Esophagus muscularis mucosa (tissue), 4 donors: ENCODE measurements around the gene TMEM141. TPM values are rescaled to one million over a fixed set of nuclear protein-coding genes. Genes with fewer than 3 reads are reported as not detected.

Experiments
- DNase-seq: peaks from one replicate; pipeline ENCODE4 v3.0.0-alpha.2; 2017; ENCODE audit errors: extremely low spot score
- H3K27ac ChIP-seq, 4 donors: fragments of 200-600 bp; sonication (generic); replicated peaks in 1 of 4; 1 replicate in 3 of 4; 2 replicates in 1 of 4; pipeline ENCODE4 v1.5.1; 2016 to 2019; ENCODE audit warnings: mild to moderate bottlenecking in 1 of 4
- H3K27me3 ChIP-seq, 4 donors: fragments of 200-600 bp; sonication (generic); one replicate each; pipeline versions ENCODE4 v1.5.1 to v1.6.0; 2016 to 2019
- H3K36me3 ChIP-seq, 4 donors: fragments of 200-600 bp; sonication (generic); one replicate each; pipeline ENCODE4 v1.5.1; 2016 to 2019
- H3K4me1 ChIP-seq, 4 donors: fragments of 200-600 bp; sonication (generic); one replicate each; pipeline ENCODE4 v1.5.1; 2016 to 2019
- H3K4me3 ChIP-seq, 4 donors: fragments of 200-600 bp; sonication (generic); 1 replicate in 2 of 4; 2 replicates in 2 of 4; pipeline ENCODE4 v1.5.1; 2016 to 2019; ENCODE audit warnings: mild to moderate bottlenecking in 4 of 4, moderate library complexity in 1 of 4
- H3K9me3 ChIP-seq, 4 donors: fragments of 200-600 bp; sonication (generic); 1 replicate in 3 of 4; 2 replicates in 1 of 4; pipeline ENCODE4 v1.5.1; 2016 to 2019
- CTCF ChIP-seq, 3 experiments: fragments of 200-600 bp in 2 of 3; fragments of 450-650 bp in 1 of 3; sonication (generic) in 2 of 3; IDR thresholded peaks; one replicate each; pipeline ENCODE4 v1.5.1; 2017 to 2019; ENCODE audit warnings: antibody characterized with exemption in 3 of 3, mild to moderate bottlenecking in 2 of 3, moderate library complexity in 1 of 3
- EP300 ChIP-seq: sonication (generic); formaldehyde crosslinking; IDR thresholded peaks from one replicate; pipeline ENCODE4 v1.6.1; 2017; ENCODE audit warnings: antibody characterized with exemption
- POLR2A ChIP-seq: fragments of 450-650 bp; IDR thresholded peaks from one replicate; pipeline ENCODE4 v1.6.1; 2017; ENCODE audit warnings: antibody characterized with exemption, moderate library complexity, mild to moderate bottlenecking, low read depth
- POLR2AphosphoS5 ChIP-seq, 2 donors: sonication (generic); formaldehyde crosslinking; IDR thresholded peaks; one replicate each; pipeline ENCODE4 v1.6.1; 2017; ENCODE audit warnings: antibody characterized with exemption in 2 of 2
- WGBS: methylation state at CpG from one replicate; pipeline ENCODE4 v1.1.5; 2018; 5-methylcytosine and 5-hydroxymethylcytosine counted together
- intact Hi-C: fragments of 100-400 bp; cut with DNase I; formaldehyde crosslinking; loops from one replicate; pipeline ENCODE4 v1.15.1; 2023
- total RNA-seq, 4 donors: library from RNA; depleted of rRNA; stranded (reverse); fragments of >200 nt; gene quantifications; one replicate each; pipeline versions ENCODE4 v1.1.0 to v1.2.1, GENCODE V29; 2016

TMEM141 gene
- total RNA-seq, 4 donors from 2014 or later: 27.9 to 48.7 (median 31.5) TPM

GRCh38 chr9:136826703-136827582 is 35.8 kb downstream of the TMEM141 start:
- no peaks in the 10 kb centered on the region for H3K9me3 ChIP-seq
- H3K4me3 ChIP-seq: no peak overlapping the region

GRCh38 chr9:136827794-136828473 is 36.8 kb downstream of the TMEM141 start:
- intact Hi-C loops: no loop called here
- WGBS: 91% methylated on average over 14 of the region's 14 CpGs
- H3K27ac ChIP-seq: no peak overlapping the region
- H3K4me1 ChIP-seq: no peaks in the 10 kb centered on the region
- no peak overlapping the region for H3K4me3 ChIP-seq
- no peaks in the 10 kb centered on the region for H3K9me3 ChIP-seq
- TF ChIP-seq POLR2AphosphoS5 (IDR thresholded peaks at IDR 0.05) (no peak), CTCF (IDR thresholded peaks at IDR 0.05) (no peak), POLR2A (no peak), EP300 (no peak)
- no peaks in the 10 kb centered on the region for H3K27me3 ChIP-seq
- H3K36me3 ChIP-seq: peaks cover 68 to 98% (median 97%) of the 10 kb centered on the region in 4 donors
- DNase-seq: no peak

More at GRCh38 chr9:136826703-136827582, 35.8 kb downstream of the TMEM141 start:
- intact Hi-C loops: no loop called here
- Histone ChIP-seq H3K4me1 (peaks cover 0 to 4% (median 4%) of the 10 kb centered on the region in 4 donors), H3K27ac (no peak overlapping the region), H3K27me3 (no peaks in the 10 kb centered on the region), H3K36me3 (peaks cover 58 to 89% (median 87%) of the 10 kb centered on the region in 4 donors)
- TF ChIP-seq POLR2AphosphoS5 (IDR thresholded peaks at IDR 0.05): no peak
- TF ChIP-seq CTCF (IDR thresholded peaks at IDR 0.05): no peak
- TF ChIP-seq POLR2A: no peak
- no peak for TF ChIP-seq EP300
- DNase-seq: no peak
- 87% methylated on average over 11 of the region's 24 CpGs for WGBS

GRCh38 chr9:136828474-136829140 is 37.5 kb downstream of the TMEM141 start:
- intact Hi-C loops: no loop called here
- 96% methylated on average over 14 of the region's 31 CpGs for WGBS
- H3K36me3 ChIP-seq: peaks cover 73 to 100% (median 96%) of the 10 kb centered on the region in 4 donors
- no peaks in the 10 kb centered on the region for H3K4me1 ChIP-seq
- TF ChIP-seq EP300 (no peak), CTCF (IDR thresholded peaks at IDR 0.05) (no peak), POLR2AphosphoS5 (IDR thresholded peaks at IDR 0.05) (no peak), POLR2A (no peak)
- no peaks in the 10 kb centered on the region for H3K27me3 ChIP-seq
- H3K9me3 ChIP-seq: no peaks in the 10 kb centered on the region
- H3K27ac ChIP-seq: no peak overlapping the region
- no peak overlapping the region for H3K4me3 ChIP-seq
- no peak for DNase-seq

GRCh38 chr9:136829412-136829811 is 38.3 kb downstream of the TMEM141 start:
- TF ChIP-seq EP300 (no peak), CTCF (IDR thresholded peaks at IDR 0.05) (no peak), POLR2A (no peak), POLR2AphosphoS5 (IDR thresholded peaks at IDR 0.05) (no peak)
- peaks cover 66 to 97% (median 91%) of the 10 kb centered on the region in 4 donors for H3K36me3 ChIP-seq
- intact Hi-C loops: no loop called here
- no peaks in the 10 kb centered on the region for H3K9me3 ChIP-seq
- H3K27ac ChIP-seq: no peak overlapping the region
- H3K4me3 ChIP-seq: no peak overlapping the region
- 84% methylated on average over 5 of the region's 14 CpGs for WGBS
- no peaks in the 10 kb centered on the region for H3K4me1 ChIP-seq
- H3K27me3 ChIP-seq: no peaks in the 10 kb centered on the region
- DNase-seq: no peak
